ENCODE data around the gene METTL2A.

DNA sequence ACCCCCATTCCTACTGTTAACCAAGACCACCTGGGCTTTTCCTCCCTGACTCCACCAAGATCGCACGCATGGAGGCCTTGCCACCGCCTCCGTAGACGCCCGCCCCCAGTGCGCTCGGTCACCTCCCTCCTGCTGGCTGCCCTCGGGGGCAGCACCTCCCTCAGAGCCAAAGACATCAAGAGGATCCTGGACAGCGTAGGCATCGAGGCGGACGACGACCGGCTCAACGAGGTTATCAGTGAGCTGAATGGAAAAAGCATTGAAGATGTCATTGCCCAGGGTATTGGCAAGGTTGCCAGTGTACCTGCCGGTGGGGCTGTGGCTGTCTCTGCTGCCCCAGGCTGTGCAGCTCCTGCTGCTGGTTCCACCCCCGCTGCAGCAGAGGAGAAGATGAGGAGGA is 42.1 kb upstream of the METTL2A start:
- TF ChIP-seq, protein P1, sequence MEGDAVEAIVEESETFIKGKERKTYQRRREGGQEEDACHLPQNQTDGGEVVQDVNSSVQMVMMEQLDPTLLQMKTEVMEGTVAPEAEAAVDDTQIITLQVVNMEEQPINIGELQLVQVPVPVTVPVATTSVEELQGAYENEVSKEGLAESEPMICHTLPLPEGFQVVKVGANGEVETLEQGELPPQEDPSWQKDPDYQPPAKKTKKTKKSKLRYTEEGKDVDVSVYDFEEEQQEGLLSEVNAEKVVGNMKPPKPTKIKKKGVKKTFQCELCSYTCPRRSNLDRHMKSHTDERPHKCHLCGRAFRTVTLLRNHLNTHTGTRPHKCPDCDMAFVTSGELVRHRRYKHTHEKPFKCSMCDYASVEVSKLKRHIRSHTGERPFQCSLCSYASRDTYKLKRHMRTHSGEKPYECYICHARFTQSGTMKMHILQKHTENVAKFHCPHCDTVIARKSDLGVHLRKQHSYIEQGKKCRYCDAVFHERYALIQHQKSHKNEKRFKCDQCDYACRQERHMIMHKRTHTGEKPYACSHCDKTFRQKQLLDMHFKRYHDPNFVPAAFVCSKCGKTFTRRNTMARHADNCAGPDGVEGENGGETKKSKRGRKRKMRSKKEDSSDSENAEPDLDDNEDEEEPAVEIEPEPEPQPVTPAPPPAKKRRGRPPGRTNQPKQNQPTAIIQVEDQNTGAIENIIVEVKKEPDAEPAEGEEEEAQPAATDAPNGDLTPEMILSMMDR (IDR thresholded peaks at IDR 0.05; ENCODE audit: low read depth, low read length): no peak
- no peak for TF ChIP-seq POLR2A (IDR thresholded peaks at IDR 0.05; ENCODE audit: extremely low read depth, insufficient read length)
- TF ChIP-seq, protein P2, sequence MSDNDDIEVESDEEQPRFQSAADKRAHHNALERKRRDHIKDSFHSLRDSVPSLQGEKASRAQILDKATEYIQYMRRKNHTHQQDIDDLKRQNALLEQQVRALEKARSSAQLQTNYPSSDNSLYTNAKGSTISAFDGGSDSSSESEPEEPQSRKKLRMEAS (IDR thresholded peaks at IDR 0.05; ENCODE audit: low read depth, low read length): no peak
